ENCODE data around the gene TBC1D10A.

DNA sequence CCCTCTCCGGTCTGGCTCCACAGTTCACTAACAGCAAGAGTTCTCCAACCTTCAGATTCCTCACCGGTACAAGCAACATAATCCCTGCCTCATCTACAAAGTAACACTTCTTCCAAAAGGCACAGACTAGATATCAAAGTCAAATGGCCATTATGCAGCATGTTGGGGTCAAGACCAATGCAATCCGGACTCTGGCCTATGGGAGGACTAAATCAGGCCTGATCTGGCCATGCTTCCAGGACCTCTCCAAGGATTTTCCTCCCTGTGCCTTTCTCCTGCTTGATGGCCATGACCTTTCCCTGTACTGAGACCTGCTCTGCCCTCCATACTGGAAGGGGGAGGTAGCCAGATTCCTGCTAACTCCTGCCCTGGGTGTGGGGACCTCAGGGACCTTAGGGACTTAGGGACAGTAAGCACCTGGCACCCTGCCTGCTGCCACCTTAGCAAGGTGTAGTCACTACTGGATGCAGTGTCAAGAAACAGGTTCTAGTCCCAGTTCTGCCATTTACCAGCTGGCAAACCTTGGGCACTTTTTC, 6.7 kb downstream of the TBC1D10A start:
- TF ChIP-seq, protein P1, sequence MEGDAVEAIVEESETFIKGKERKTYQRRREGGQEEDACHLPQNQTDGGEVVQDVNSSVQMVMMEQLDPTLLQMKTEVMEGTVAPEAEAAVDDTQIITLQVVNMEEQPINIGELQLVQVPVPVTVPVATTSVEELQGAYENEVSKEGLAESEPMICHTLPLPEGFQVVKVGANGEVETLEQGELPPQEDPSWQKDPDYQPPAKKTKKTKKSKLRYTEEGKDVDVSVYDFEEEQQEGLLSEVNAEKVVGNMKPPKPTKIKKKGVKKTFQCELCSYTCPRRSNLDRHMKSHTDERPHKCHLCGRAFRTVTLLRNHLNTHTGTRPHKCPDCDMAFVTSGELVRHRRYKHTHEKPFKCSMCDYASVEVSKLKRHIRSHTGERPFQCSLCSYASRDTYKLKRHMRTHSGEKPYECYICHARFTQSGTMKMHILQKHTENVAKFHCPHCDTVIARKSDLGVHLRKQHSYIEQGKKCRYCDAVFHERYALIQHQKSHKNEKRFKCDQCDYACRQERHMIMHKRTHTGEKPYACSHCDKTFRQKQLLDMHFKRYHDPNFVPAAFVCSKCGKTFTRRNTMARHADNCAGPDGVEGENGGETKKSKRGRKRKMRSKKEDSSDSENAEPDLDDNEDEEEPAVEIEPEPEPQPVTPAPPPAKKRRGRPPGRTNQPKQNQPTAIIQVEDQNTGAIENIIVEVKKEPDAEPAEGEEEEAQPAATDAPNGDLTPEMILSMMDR (IDR thresholded peaks at IDR 0.05) = no peak
- no peak for TF ChIP-seq POLR2A (IDR thresholded peaks at IDR 0.05)
